Stimulated activated CD4-positive, alpha-beta T cell treated with anti-CD3 and anti-CD28 coated beads, Interleukin-2, amount 100 ng/mL, for 4 hours (primary cell): ENCODE data around the gene MPC2.
"Not testable (repeated sequence)": the region's sequence is repeated elsewhere in the genome, so short reads cannot be mapped to it uniquely, and the experiment has no call there.

ENCODE experiments used
- DNase-seq: peaks from one replicate; pipeline ENCODE4 v3.0.0-alpha.2; 2020; ENCODE audit warnings: low read depth

Gene MPC2

DNA sequence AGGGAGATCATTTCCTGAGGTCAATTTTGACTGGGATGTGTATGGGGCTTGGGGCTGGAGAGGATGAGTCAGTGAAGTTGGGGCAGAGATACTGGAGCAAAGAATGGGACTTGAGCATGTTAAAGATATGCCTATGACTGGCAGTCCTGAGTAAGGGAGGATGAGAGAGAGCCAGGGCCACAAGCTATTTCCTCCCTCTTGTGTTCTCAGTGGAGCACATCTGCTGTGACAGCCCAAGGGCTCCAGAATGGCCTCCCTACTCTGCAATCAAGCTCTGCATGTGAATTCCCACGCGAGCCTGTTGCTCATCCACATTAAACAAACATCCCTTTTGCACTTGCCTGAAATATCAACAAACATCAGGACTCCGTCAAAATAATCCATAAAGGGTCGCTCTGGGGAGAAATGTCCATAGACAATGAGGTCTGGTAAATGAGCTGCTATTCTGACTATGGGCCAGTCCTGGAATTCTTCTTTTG is 32.2 kb downstream of the MPC2 start:
- DNase-seq, result no peak

- DNase-seq, result no peak
Observed at GRCh38 chr1:167900907-167901306, 36.0 kb downstream of the MPC2 start.

- DNase-seq, result no peak
Observed at GRCh38 chr1:167899253-167899681, 37.6 kb downstream of the MPC2 start.

DNA sequence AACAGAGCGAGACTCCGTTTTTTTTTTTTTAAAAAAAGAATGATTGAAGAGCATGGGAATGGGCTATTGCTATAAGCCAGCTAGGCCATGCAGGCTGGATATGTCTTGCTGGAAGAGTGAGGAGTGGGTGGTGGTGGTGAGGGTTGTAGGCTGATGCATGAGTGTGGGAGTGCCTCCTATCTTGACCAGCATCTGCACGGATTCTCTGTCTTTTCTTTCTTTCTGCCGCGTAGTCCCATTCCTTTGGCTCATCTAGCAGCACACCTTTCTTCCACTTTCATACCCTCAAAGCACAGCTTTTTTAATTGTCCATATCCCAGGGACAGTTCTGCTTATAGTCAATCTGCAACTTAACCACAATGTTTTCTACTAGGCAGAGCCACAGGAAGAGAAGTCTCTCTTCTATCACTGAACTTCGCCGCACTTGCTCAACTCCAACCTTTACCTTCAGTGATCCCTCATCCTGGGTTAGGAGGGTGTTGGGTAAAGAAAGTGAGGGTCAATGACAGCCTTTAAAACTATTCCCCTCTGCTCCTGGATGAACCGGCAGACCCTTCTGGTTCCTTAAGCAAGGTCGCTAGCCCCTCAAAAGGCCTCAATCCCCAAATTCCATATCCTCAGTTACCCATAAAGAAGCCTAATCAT is 38.2 kb downstream of the MPC2 start:
- no peak for DNase-seq

DNA sequence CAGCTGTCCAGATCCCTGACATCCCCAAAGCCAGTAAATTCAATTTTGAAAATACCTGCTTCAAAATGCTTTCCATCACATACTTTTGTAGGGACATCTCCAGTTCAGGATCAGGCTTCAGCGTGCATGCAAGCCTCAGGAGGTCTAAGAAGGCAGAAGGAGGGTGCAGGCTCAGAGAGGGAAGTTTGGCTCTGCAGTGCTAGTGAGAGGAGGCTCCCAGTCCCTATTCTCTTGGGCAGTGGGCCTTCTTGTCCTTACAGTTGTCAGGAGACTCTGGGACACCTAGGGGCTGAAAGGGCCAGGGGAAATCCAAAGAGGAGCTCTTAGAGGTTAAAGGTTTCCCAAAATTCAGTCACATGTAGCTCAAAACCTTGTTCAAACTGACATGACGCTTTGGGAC is 43.1 kb downstream of the MPC2 start:
- DNase-seq, result no peak

DNA sequence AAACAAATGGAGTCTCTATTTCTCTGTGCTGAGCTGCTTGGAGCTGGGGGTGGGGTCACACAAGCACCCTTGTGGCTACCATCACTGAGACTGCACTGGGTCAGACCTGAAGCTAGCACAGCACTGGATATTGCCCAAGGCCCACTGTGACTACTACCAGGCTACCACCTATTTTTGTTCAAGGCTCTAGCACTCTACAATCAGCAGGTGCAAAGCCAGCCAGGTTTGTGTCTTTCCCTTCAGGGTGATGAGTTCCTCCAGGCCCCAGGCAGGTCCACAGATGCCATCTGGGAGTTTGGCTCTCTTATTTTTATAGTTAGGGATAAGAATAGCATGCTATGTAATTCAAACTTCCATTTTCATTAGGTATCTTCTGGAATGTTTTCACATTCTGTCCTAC is 46.5 kb downstream of the MPC2 start:
- no peak for DNase-seq

DNA sequence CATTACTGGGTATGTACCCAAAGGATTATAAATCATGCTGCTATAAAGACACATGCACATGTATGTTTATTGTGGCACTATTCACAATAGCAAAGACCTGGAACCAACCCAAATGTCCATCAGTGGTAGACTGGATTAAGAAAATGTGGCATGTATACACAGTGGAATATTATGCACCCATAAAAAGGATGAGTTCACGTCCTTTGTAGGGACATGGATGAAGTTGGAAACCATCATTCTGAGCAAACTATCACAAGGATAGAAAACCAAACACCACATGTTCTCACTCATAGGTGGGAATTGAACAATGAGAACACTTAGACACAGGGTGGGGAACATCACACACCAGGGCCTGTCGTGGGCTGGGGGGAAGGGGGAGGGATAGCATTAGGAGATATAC is 49.7 kb downstream of the MPC2 start:
- not testable (repeated sequence) for DNase-seq

- DNase-seq, result no peak
Observed at GRCh38 chr1:167882376-167882775, 54.5 kb downstream of the MPC2 start.

DNA sequence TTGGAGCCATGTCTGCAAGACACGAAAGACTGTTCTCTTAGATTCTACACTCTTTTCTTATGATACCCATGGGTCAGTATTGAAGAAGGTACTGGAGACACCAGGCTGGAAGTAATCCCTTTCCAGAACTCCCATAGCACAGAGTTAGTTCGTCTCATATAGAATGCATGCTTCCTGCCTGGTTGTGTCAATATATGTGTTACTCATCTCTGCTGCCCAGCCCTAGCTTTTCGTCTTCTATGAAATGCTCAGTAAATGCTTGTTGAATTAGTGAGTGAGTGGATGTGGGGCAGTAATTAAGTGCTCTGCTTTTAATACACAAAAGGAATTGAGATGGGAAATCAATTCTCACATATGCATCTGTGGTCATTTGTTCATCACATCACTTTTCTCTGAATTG is 55.1 kb downstream of the MPC2 start:
- no peak for DNase-seq

DNA sequence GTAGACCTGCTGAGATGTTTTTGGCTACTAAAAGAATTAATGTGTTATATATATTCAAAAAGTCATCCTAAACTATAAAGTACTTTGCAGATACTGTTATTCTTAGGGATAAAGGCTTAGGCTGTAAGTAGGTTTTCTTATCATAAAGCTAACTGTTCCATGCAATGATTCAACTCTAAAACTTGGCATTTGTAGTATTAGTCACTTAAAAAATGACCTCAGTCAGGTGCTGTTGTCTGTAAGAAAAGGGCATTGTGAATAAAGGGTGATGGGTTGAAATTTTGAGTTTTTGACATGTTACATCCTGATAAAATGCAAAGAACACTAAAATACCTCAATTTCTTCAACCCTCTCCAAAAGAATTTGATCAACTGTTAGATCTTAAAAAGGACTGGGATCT is 55.8 kb downstream of the MPC2 start:
- DNase-seq, result no peak

GRCh38 chr1:167880580-167881021 is 56.3 kb downstream of the MPC2 start:
- DNase-seq, result no peak

DNA sequence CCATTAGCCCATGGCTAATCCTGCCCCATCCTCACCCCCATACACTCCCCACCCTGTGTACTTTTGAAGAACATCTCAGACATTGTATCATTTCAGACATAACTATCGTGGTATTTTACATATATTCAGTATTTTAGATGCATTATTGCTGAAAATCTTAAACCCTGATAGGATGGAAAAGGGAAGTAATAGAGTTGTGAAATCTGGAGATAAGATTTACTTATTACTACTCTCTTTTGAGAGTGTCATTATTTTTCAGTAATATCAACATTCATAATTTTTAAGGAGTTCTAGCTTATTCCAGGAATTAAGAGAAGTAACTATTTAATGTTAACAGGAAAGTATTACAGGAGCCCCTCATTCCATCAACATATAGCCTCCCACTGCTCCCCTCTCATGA is 57.4 kb downstream of the MPC2 start:
- no peak for DNase-seq

GRCh38 chr1:167878372-167879160 is 58.3 kb downstream of the MPC2 start:
- DNase-seq, result no peak

GRCh38 chr1:167876597-167877175 is 60.2 kb downstream of the MPC2 start:
- DNase-seq, result no peak

DNA sequence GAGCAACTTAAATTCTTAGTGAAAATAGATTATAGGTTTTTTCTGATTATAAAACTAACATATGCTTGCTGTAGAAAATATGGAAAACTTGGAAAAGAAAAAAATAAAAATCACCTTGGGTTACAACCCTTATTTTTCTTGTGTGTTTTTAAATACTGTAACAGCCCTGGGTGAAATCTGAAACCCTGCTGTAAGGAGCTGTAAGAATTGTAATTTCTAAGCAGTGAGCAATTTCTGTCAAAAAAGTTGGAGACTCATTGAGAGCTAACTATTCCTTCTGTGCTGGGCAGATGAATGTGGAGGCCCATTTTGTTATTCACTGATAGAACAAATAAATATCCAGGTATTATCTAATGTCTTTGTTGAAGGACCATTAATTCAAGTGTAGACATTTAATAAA is 65.5 kb downstream of the MPC2 start:
- DNase-seq, result no peak

DNA sequence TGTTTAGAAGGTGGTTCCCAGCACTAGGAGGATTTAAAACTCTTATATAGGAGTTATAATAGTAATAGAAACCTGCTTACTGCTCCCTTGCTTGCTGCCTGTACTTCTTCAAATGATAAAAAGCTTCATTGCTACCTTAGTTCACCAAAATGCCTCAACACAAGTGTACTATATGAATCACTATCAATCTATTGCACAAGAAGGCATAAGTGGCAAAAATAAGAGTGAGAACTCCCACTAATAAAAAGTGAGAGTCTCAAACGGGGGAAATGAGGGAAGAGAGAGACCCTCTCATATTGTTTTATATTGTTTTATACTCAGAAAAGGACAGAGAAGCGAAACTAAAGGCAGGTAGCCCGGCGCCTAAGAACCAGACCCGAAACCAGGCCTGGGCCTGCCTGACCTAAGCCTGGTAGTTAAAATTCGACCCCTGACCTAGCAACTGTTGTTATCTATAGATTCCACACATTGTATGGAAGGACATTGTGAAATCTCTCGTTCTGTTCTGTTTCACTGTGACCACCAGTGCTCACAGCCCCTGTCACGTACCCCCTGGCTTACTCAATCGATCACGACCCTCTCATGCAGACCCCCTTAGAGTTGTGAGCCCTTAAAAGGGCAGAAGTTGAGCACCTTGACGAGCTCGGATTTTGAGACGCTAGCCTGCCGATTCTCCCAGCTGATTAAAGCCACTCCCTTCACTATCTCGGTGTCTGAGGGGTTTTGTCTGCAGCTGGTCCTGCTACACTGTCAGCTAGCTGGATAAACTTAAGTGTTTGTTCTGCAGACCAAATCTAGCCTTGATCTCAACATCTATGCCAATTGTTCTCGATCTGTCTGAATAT is 67.5 kb downstream of the MPC2 start:
- DNase-seq, result not testable (repeated sequence)

DNA sequence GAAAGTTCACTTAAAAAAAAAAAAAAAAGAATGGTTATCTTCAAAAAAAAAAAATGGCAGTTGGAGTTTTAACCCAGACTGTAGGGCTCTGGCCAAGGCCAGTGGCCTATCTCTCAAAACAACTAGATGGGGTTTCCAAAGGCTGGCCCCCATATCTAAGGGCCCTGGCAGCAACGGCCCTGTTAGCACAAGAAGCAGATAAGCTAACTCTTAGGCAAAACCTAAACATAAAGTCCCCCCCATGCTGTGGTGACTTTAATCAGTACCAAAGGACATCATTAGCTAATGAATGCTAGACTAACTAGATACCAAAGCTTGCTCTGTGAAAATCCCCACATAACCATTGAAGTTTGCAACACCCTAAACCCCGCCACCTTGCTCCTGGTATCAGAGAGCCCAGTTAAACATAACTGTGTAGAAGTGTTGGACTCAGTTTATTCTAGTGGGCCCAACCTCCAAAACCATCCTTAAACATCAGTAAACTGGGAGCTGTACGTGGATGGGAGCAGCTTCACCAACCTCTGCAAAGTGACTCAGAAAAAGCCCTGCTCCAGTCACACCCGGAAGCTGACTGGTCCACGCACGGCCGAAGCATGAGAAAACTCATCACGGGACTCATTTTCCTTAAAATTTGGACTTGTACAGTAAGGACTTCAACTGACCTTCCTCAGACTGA is 70.0 kb downstream of the MPC2 start:
- DNase-seq, result not testable (repeated sequence)
